ENCODE results near the gene SAMD4A. TPM values are rescaled to one million over a fixed set of nuclear protein-coding genes. Genes with fewer than 3 reads are reported as not detected.

Gene SAMD4A
- total RNA-seq, 2 experiments from 2014 or later = 0.06 to 1.0 TPM

DNA sequence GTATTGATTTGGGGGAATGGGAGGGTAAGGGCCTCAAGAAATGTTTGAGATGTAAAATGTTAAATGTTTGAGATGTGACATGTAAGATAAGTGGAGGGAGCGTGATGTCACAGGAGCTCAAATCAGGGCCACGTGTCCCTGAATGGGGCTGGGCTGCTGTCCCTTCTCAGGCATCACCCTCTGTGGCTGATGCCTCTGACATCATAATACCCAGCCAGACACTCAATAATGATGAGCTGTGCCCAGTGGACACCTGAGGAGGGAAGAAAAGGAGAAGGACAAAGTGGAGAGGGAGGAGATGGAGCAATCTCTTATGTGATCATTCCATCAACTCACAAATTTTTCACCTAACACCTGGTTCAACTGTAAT is 120.8 kb downstream of the SAMD4A start:
- Histone ChIP-seq H2AFZ (ENCODE audit: low read length) (no peak overlapping the region), H4K20me1 (ENCODE audit: insufficient read depth, low read length) (no peaks in the 10 kb centered on the region), H3K4me1 (ENCODE audit: insufficient read depth, low read length, poor library complexity, severe bottlenecking) (no peaks in the 10 kb centered on the region), H3K4me2 (ENCODE audit: low read length) (no peak overlapping the region), H3K4me3 (ENCODE audit: low read depth, low read length, poor library complexity, severe bottlenecking) (no peak overlapping the region), H3K9me3 (ENCODE audit: low read length) (no peaks in the 10 kb centered on the region), H3K36me3 (ENCODE audit: insufficient read depth, low read length) (no peaks in the 10 kb centered on the region), H3K9me2 (ENCODE audit: insufficient read depth, low read length) (no peaks in the 10 kb centered on the region), H3K79me2 (ENCODE audit: insufficient read depth, low read depth, low read length) (no peaks in the 10 kb centered on the region), H3K27ac (ENCODE audit: low read depth, low read length, poor library complexity, severe bottlenecking) (no peak overlapping the region)
- intact Hi-C loops (cut with micrococcal nuclease; ENCODE audit: unreplicated experiment) = no loop called here
- ChIA-PET CTCF (ENCODE audit: unreplicated experiment) (no interaction called here), POLR2A (no interaction called here)
- BruUV-seq (replicated peaks) = no TSS peak
- no peak for DNase-seq (ENCODE audit: low spot score)
- TF ChIP-seq, protein P1, sequence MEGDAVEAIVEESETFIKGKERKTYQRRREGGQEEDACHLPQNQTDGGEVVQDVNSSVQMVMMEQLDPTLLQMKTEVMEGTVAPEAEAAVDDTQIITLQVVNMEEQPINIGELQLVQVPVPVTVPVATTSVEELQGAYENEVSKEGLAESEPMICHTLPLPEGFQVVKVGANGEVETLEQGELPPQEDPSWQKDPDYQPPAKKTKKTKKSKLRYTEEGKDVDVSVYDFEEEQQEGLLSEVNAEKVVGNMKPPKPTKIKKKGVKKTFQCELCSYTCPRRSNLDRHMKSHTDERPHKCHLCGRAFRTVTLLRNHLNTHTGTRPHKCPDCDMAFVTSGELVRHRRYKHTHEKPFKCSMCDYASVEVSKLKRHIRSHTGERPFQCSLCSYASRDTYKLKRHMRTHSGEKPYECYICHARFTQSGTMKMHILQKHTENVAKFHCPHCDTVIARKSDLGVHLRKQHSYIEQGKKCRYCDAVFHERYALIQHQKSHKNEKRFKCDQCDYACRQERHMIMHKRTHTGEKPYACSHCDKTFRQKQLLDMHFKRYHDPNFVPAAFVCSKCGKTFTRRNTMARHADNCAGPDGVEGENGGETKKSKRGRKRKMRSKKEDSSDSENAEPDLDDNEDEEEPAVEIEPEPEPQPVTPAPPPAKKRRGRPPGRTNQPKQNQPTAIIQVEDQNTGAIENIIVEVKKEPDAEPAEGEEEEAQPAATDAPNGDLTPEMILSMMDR (conservative IDR thresholded peaks at IDR 0.05; ENCODE audit: low read length) = no peak
- no peak for TF ChIP-seq EZH2phosphoT487 (IDR thresholded peaks at IDR 0.05; ENCODE audit: borderline replicate concordance, low read depth, low read length)

DNA sequence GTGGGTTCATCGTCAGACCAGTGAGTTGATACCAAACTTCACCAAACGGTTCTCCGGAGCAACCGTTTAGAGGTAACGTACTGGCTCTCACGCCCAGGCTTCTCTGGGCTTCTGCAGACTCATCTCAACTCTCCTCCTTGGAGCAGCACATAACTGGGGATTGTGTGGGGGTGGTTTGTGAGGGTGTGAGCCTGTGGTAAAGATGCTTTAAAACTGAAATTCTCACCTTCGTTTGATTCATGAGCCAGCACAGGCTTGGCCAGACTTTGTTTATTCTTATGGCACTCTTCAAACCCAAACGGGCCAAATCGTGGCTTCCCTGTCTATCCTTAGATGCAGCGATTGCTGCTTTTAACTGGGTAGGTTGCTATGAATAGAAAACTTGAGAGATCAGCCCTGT is 121.3 kb downstream of the SAMD4A start:
- H3K79me2 ChIP-seq (ENCODE audit: insufficient read depth, low read depth, low read length) = no peaks in the 10 kb centered on the region
- POLR2A ChIA-PET = no interaction called here
- no peaks in the 10 kb centered on the region for H3K4me1 ChIP-seq (ENCODE audit: insufficient read depth, low read length, poor library complexity, severe bottlenecking)
- H3K4me3 ChIP-seq (ENCODE audit: low read depth, low read length, poor library complexity, severe bottlenecking) = no peak overlapping the region
- no peak overlapping the region for H3K4me2 ChIP-seq (ENCODE audit: low read length)
- H3K27ac ChIP-seq (ENCODE audit: low read depth, low read length, poor library complexity, severe bottlenecking) = no peak overlapping the region
- no peaks in the 10 kb centered on the region for H3K9me3 ChIP-seq (ENCODE audit: low read length)
- intact Hi-C loops (cut with micrococcal nuclease; ENCODE audit: unreplicated experiment) = no loop called here
- no TSS peak for BruUV-seq (replicated peaks)
- no peaks in the 10 kb centered on the region for H3K9me2 ChIP-seq (ENCODE audit: insufficient read depth, low read length)
- H3K36me3 ChIP-seq (ENCODE audit: insufficient read depth, low read length) = no peaks in the 10 kb centered on the region
- H4K20me1 ChIP-seq (ENCODE audit: insufficient read depth, low read length) = no peaks in the 10 kb centered on the region
- H2AFZ ChIP-seq (ENCODE audit: low read length) = no peak overlapping the region
- TF ChIP-seq, protein P1 (conservative IDR thresholded peaks at IDR 0.05; ENCODE audit: low read length) = no peak
- no peak for TF ChIP-seq EZH2phosphoT487 (IDR thresholded peaks at IDR 0.05; ENCODE audit: borderline replicate concordance, low read depth, low read length)
- CTCF ChIA-PET (ENCODE audit: unreplicated experiment) = no interaction called here
- DNase-seq (ENCODE audit: low spot score) = no peak

DNA sequence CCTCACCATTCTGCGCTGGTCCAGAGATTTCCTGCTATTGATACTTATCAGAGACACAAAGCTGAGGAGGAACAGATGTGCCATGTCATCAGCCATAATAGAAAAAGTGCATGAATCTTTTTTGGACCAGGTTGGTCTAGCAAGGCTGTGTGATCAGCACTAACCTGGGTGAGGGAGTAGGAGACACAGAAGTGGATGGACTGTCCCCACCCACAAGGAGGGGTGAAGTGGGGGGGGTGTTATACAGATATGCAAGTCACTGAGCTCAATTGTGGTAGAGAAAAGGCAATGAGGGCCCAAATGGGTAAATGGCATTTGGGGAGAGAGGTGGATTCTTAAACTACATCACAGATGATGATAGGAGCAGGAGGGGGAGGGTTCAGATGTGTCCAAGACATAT is 123.0 kb downstream of the SAMD4A start:
- BruUV-seq (replicated peaks) = no TSS peak
- Histone ChIP-seq H2AFZ (ENCODE audit: low read length) (no peak overlapping the region), H3K4me2 (ENCODE audit: low read length) (no peak overlapping the region), H3K4me3 (ENCODE audit: low read depth, low read length, poor library complexity, severe bottlenecking) (no peak overlapping the region), H3K79me2 (ENCODE audit: insufficient read depth, low read depth, low read length) (no peaks in the 10 kb centered on the region), H4K20me1 (ENCODE audit: insufficient read depth, low read length) (no peaks in the 10 kb centered on the region), H3K36me3 (ENCODE audit: insufficient read depth, low read length) (no peaks in the 10 kb centered on the region), H3K27ac (ENCODE audit: low read depth, low read length, poor library complexity, severe bottlenecking) (no peak overlapping the region), H3K4me1 (ENCODE audit: insufficient read depth, low read length, poor library complexity, severe bottlenecking) (no peaks in the 10 kb centered on the region), H3K9me2 (ENCODE audit: insufficient read depth, low read length) (no peaks in the 10 kb centered on the region), H3K9me3 (ENCODE audit: low read length) (no peaks in the 10 kb centered on the region)
- CTCF ChIA-PET (ENCODE audit: unreplicated experiment) = interaction anchor here (1.0 kb wide), 1 partner anchor 85 kb away, joined by 3 read pairs; no protein-coding TSS in a partner anchor
- intact Hi-C loops (cut with micrococcal nuclease; ENCODE audit: unreplicated experiment) = no loop called here
- TF ChIP-seq EZH2phosphoT487 (IDR thresholded peaks at IDR 0.05; ENCODE audit: borderline replicate concordance, low read depth, low read length) = no peak
- TF ChIP-seq, protein P1 (conservative IDR thresholded peaks at IDR 0.05; ENCODE audit: low read length) = no peak
- no peak for DNase-seq (ENCODE audit: low spot score)
- POLR2A ChIA-PET = no interaction called here
